HG02884 (cell line): ENCODE measurements around the gene GMPPA.

ENCODE experiments used
- ATAC-seq: cut with Tn5 transposase; IDR thresholded peaks from one replicate; pipeline ENCODE4 v1.9.1; 2021; ENCODE audit warnings: mild to moderate bottlenecking, moderate library complexity; ENCODE audit not compliant: unreplicated experiment

Gene GMPPA

GRCh38 chr2:219467736-219468075, 31.0 kb upstream of the GMPPA start:
- no peak for ATAC-seq

GRCh38 chr2:219468410-219469185, 30.1 kb upstream of the GMPPA start:
- no peak for ATAC-seq

- ATAC-seq: no peak
Observed at GRCh38 chr2:219469186-219469724, 29.4 kb upstream of the GMPPA start.

DNA sequence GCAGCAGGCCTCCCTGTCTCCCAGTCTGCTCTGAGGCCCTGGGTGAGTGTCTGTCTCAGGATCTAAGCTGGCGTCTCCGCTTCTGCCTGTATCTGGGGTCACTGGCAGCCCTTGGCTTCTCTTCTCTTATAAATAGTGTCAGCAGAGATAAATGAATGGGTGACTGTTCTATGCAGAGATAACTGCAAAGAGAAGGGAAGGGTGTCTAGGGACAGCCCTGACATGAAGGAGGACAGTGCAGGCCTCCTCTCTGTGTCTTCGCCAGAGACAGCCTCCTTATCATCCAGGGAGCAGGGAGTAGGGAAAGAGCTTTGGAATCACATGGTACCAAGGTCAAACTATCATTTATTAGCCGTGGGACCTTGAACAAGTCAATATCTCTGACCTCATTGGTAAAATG, 28.3 kb upstream of the GMPPA start:
- ATAC-seq: no peak

DNA sequence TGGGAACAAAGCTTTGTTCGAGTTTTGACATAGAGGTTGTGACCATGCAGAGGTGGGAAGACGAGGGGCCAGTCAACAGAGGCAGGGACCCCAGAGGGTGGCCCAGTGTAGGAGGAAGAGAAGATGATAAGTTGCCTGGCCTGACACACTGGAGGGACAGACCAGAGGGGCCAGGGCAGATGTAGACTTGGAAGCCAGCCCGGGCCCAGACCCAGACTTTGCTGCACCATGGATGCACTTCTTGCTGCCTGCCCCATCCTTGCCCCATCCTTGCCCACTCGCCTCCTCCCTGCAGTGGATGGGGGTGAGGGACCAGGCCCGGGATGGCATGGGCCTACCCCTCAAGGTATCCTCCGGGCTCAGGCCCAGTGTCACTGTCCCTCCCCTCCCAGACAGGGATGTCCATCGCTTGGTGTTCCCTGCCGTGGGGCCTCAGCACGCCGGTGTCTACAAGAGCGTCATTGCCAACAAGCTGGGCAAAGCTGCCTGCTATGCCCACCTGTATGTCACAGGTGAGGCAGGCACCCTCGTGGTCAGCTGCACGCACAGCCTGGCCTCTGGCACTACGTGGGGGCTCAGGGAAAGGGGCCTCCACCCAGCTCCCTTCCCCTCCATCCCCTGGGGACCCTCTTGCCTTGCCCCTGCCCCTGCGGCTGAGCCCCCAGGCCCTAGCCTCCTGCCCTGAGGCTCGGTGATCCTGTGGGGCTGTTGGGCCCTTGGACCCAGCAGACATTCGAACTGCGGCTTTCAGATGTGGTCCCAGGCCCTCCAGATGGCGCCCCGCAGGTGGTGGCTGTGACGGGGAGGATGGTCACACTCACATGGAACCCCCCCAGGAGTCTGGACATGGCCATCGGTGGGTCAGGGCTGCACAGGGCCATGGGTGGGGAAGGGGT, 27.0 kb upstream of the GMPPA start:
- ATAC-seq: no peak

DNA sequence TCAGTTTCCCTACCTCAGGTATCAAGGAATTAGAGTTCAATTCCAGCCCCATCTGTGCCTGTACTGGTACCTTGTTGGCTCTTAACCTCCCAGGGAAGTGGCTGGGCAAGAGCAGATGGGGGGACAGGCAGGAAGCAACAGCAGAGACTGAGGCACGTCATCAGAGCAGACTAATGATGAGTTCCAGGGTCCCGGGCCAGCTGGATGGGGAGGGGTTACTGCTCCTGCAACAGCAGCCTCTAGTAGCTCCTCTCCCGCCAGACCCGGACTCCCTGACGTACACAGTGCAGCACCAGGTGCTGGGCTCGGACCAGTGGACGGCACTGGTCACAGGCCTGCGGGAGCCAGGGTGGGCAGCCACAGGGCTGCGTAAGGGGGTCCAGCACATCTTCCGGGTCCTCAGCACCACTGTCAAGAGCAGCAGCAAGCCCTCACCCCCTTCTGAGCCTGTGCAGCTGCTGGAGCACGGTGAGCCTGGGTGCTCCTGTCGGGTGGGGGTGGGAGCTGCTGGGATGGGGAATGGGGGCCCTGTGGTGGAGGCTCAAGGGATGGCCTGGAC, 26.0 kb upstream of the GMPPA start:
- ATAC-seq: no peak

DNA sequence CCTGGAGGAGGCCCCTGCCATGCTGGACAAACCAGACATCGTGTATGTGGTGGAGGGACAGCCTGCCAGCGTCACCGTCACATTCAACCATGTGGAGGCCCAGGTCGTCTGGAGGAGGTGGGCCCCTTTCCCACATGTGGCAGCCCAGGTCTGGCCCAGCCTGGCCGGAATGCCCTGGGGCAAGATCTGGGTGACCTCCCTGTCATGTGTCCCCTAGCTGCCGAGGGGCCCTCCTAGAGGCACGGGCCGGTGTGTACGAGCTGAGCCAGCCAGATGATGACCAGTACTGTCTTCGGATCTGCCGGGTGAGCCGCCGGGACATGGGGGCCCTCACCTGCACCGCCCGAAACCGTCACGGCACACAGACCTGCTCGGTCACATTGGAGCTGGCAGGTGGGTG, 25.2 kb upstream of the GMPPA start:
- ATAC-seq: no peak

- no peak for ATAC-seq
Observed at GRCh38 chr2:219474285-219475060, 24.2 kb upstream of the GMPPA start.

DNA sequence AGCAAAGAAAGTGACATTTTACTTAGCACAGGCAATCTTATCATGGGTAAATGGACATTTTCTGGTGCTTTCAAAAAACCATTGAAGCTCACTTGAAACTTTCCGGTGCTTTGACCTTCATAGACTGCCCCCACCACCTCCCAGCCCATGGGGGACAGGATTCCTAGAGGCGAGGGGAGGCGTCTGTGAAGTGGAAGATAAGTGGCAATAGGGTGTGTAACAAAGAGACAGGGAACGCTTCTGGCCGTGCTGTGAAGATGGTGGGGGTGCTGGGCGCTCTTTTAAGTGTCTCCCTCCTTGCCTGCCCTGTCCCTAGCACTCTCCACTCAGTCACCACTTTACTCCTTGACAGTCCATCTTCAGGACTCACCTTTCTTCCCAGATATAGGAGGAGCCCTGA, 23.4 kb upstream of the GMPPA start:
- ATAC-seq: no peak

GRCh38 chr2:219475697-219476651, 22.7 kb upstream of the GMPPA start:
- no peak for ATAC-seq

GRCh38 chr2:219476652-219477151, 22.0 kb upstream of the GMPPA start:
- ATAC-seq: no peak

DNA sequence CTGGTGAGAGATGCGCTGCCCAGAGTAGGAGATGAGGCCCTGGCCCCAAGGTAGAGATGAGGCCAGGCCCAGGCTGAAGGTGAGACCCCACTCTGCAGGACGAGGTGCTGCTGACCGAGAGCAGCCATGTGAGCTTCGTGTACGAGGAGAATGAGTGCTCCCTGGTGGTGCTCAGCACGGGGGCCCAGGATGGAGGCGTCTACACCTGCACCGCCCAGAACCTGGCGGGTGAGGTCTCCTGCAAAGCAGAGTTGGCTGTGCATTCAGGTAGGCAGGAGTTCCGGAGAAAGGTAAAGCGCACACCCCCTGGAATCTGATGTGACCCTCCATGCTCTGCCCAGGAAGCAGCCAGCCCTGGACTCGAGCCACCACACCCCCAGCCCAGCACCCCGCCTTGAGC, 21.5 kb upstream of the GMPPA start:
- ATAC-seq: no peak

- ATAC-seq: no peak
Observed at GRCh38 chr2:219477815-219478214, 20.9 kb upstream of the GMPPA start.

DNA sequence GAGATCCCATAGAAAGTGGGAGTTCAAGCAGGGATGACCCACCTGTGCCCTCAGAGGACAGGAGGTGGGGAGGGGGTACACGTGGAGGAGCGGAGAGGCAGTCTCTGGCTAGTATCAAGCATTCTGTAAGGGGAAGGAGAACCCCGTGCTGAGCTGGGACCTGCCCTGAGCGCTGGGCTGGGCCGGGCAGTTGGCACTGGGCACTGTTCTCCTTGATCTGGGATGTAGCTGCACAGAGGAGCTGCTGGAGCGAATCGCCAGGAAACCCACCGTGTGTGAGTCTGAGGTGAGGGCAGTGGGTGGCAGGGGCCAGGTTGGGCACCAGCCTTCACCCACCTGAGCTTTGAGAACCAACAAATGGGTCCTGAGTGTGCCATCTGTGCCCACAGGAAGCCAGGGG, 19.8 kb upstream of the GMPPA start:
- ATAC-seq: no peak

GRCh38 chr2:219480004-219480403, 18.7 kb upstream of the GMPPA start:
- ATAC-seq: no peak

- no peak for ATAC-seq
Observed at GRCh38 chr2:219482674-219483405, 15.9 kb upstream of the GMPPA start.

DNA sequence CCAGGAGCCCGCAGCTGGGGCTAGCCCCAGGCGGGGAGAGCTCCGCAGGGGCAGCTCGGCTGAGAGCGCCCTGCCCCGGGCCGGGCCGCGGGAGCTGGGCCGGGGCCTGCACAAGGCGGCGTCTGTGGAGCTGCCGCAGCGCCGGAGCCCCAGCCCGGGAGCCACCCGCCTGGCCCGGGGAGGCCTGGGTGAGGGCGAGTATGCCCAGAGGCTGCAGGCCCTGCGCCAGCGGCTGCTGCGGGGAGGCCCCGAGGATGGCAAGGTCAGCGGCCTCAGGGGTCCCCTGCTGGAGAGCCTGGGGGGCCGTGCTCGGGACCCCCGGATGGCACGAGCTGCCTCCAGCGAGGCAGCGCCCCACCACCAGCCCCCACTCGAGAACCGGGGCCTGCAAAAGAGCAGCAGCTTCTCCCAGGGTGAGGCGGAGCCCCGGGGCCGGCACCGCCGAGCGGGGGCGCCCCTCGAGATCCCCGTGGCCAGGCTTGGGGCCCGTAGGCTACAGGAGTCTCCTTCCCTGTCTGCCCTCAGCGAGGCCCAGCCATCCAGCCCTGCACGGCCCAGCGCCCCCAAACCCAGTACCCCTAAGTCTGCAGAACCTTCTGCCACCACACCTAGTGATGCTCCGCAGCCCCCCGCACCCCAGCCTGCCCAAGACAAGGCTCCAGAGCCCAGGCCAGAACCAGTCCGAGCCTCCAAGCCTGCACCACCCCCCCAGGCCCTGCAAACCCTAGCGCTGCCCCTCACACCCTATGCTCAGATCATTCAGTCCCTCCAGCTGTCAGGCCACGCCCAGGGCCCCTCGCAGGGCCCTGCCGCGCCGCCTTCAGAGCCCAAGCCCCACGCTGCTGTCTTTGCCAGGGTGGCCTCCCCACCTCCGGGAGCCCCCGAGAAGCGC, 15.0 kb upstream of the GMPPA start:
- no peak for ATAC-seq
